Measurements from ENCODE around the gene RPS17. TPM values are rescaled to one million over a fixed set of nuclear protein-coding genes. Genes with fewer than 3 reads are reported as not detected.
"Not testable (repeated sequence)": the region's sequence is repeated elsewhere in the genome, so short reads cannot be mapped to it uniquely, and the experiment has no call there.

Gene RPS17
- total RNA-seq, 4 donors from 2014 or later: 1,180 to 3,226 (median 2,104) TPM

DNA sequence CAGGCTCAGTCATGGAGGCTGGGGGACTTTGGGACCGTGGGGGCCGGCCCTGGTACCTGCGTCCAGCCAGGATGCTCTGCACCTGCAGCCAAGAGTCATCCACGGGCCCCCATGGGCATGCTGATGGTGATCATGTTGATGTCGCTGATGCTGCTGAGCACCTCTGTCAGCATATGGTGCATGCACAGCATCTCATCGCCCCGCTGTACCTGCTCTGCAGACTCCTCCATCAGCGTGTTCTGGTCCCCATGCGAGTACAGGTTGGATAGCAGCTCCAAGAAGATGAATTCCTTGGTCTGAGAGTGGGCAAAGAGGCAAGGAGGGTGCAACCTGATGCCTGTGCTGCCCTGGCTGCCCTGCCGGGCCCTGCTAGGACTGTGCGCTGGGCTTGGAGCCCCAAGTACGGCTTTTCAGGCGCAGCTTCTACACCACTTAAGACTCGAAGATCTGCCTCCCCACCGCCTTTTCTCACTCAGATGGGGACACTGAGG lies 7.2 kb downstream of the RPS17 start:
- Histone ChIP-seq H3K9me3 (no peaks in the 10 kb centered on the region), H3K4me3 (replicated peaks in 1 of 3) (no peak overlapping the region), H3K27me3 (no peaks in the 10 kb centered on the region), H3K36me3 (peaks cover 25 to 28% of the 10 kb centered on the region in 2 donors), H3K4me1 (no peaks in the 10 kb centered on the region), H3K27ac (no peak overlapping the region)
- 87 to 96% methylated on average over 12 to 14 of the region's 15 CpGs for WGBS, 2 donors
- DNase-seq: no peak
- intact Hi-C loops (cut with DNase I): no loop called here
- no peak for TF ChIP-seq POLR2A (IDR thresholded peaks at IDR 0.05)
- TF ChIP-seq, protein P1, sequence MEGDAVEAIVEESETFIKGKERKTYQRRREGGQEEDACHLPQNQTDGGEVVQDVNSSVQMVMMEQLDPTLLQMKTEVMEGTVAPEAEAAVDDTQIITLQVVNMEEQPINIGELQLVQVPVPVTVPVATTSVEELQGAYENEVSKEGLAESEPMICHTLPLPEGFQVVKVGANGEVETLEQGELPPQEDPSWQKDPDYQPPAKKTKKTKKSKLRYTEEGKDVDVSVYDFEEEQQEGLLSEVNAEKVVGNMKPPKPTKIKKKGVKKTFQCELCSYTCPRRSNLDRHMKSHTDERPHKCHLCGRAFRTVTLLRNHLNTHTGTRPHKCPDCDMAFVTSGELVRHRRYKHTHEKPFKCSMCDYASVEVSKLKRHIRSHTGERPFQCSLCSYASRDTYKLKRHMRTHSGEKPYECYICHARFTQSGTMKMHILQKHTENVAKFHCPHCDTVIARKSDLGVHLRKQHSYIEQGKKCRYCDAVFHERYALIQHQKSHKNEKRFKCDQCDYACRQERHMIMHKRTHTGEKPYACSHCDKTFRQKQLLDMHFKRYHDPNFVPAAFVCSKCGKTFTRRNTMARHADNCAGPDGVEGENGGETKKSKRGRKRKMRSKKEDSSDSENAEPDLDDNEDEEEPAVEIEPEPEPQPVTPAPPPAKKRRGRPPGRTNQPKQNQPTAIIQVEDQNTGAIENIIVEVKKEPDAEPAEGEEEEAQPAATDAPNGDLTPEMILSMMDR (IDR thresholded peaks at IDR 0.05): no peak

DNA sequence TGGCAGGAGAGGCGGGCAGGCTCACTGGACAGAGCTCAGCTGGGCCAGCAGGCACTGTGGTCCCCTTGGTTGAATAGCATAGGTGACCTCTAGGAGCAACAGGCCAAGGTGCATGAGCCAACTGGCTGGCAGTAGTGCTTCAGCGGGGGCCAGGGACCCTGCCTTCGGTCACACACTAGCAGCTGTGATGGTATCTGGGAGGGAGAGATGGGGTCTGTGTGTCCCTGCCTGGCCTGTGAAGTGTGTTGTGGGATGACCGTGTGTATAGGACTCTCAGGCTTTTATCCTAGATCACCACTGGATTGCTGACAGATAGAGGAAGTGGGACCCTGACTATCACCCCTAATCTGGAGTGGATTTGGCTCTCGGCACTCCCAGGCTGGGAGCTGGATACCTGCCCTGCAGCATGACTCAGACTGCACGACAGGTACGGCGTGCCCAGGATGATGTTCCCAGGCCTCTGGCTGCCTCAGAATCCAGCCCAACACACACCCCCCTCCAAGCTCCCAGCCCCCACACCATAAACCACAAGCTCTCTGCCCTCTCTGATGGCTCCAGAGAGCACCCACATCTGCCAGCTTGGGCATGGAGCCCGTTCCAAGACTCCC lies 7.8 kb downstream of the RPS17 start:
- no peak for DNase-seq
- Histone ChIP-seq H3K36me3 (peaks cover 19 to 22% of the 10 kb centered on the region in 2 donors), H3K27me3 (no peaks in the 10 kb centered on the region), H3K4me3 (replicated peaks in 1 of 3) (no peak overlapping the region), H3K27ac (no peak overlapping the region), H3K4me1 (no peaks in the 10 kb centered on the region), H3K9me3 (no peaks in the 10 kb centered on the region)
- intact Hi-C loops (cut with DNase I): no loop called here
- WGBS, 2 donors: 85 to 93% methylated on average over 4 to 9 of the region's 9 CpGs
- TF ChIP-seq, protein P1 (IDR thresholded peaks at IDR 0.05): no peak
- TF ChIP-seq POLR2A (IDR thresholded peaks at IDR 0.05): no peak

DNA sequence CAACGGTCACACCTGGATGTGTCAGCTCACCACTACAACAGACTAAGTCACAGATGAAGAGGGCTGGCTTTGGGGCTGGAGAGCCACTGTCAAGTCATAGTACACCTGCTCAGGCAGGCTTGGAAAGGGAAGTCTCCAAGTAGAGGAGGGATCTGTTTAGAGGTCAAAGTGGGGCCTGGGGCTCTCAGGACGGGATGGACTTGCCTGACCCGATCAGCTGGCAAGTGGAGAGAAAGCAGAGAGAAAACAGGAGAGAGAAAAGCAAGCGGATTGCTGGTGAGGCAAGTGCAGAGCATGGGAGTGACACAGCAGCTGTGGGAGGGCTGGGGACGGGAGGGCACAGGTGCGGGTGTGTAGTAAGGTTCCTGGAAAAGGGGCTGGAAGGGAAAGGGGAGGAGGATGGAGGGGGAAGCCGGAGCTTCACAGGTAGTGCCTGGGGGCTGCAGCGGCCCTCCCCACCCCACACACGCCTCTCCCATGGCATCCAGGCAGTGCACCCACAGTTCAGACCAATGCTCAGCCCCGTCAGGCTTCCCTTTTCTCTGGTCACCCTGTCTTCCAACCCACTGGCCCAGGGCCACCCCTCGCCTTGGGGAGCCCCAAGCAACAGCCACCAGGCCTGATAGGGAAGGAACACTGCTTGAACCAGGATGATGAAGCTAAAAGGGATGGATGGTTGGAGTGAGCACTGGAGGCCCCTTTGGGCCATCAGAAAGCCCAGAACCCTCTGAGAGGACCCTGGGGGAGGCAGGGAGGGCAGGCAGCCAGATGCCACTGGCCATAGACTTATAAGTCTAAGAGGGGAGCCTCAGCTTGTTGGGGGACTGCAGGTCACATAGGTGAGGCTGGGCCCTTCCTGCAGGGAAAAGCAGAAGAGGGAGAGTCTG lies 8.5 kb downstream of the RPS17 start:
- 78 to 86% methylated on average over 11 of the region's 11 CpGs for WGBS, 2 donors
- peaks cover 12 to 15% of the 10 kb centered on the region in 2 donors for H3K36me3 ChIP-seq
- no peak overlapping the region for H3K4me3 ChIP-seq (replicated peaks in 1 of 3)
- no peaks in the 10 kb centered on the region for H3K27me3 ChIP-seq
- H3K4me1 ChIP-seq: no peaks in the 10 kb centered on the region
- no peak overlapping the region for H3K27ac ChIP-seq
- TF ChIP-seq POLR2A (IDR thresholded peaks at IDR 0.05): no peak
- intact Hi-C loops (cut with DNase I): no loop called here
- H3K9me3 ChIP-seq: no peaks in the 10 kb centered on the region
- no peak for DNase-seq

DNA sequence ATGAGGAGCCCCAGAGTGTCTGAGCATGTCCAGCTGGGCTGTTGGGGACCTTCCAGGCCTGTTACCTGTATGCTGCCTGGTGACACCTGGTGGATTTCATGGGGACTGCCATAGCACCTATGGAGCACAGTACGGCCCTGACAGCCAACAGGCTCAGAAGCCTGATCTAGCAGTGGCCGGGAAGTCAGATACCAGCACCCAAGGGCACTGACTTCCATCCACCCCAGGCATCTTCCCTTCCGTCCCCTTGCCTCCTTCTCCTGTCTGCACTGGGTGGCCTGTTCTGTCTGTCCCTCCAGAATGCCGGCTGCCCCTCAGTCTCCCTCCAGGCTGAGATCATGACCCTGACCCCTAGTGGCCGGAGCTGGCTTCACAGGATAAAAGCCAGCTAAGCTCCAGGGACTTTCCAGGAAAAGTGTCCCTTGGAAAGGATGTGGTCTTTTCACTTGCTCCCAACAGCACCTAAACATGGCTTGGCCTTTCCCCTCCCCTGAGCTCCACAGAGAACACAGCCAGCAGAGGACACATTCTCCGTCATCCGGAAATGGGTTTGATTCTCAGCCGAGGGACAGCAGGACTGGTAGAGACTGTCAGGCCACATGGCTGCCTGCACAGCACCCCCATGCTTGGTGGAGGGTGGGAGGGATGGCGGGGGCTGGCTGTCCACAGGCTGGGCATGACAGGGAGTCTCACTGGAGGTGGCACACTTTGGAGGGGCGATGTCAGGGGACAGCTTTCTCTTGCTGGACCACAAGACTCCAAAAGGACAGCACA lies 9.5 kb downstream of the RPS17 start:
- Histone ChIP-seq H3K27me3 (no peaks in the 10 kb centered on the region), H3K9me3 (no peaks in the 10 kb centered on the region), H3K4me1 (no peaks in the 10 kb centered on the region), H3K4me3 (replicated peaks in 1 of 3) (no peak overlapping the region), H3K27ac (no peak overlapping the region), H3K36me3 (peaks cover 3 to 5% of the 10 kb centered on the region in 2 donors)
- TF ChIP-seq, protein P1 (IDR thresholded peaks at IDR 0.05): peak; percentile 72 to 99 (median 89)
- no peak for TF ChIP-seq POLR2A (IDR thresholded peaks at IDR 0.05)
- 10 to 20% methylated on average over 5 to 9 of the region's 10 CpGs for WGBS, 2 donors
- intact Hi-C loops (cut with DNase I): no loop called here
- peak; percentile 85 to 87 for DNase-seq

DNA sequence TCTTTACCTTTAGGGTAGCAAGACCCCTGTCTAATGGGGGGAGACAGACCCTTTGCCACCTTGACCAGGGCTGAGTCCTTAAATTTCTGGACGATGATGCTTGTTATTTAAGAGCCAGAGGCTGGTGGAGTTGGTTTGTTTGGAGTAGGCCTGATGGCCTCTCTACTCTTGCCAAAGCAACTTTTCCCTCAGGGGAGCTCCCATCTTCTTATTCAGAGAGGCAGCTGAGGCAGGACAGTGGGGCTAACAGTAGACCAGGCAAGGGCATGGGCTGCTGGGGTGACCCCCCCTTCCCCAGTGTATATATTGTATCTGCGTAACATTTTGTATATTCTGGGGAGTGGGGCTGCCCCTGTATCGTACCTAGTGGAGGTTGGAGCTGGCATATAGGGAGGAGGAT lies 10.3 kb downstream of the RPS17 start:
- no peak overlapping the region for H3K4me3 ChIP-seq (replicated peaks in 1 of 3)
- no peaks in the 10 kb centered on the region for H3K4me1 ChIP-seq
- H3K27me3 ChIP-seq: no peaks in the 10 kb centered on the region
- DNase-seq: no peak
- peaks cover 0 to under 1% of the 10 kb centered on the region in 2 donors for H3K36me3 ChIP-seq
- TF ChIP-seq, protein P1 (IDR thresholded peaks at IDR 0.05): no peak
- no peak for TF ChIP-seq POLR2A (IDR thresholded peaks at IDR 0.05)
- intact Hi-C loops (cut with DNase I): no loop called here
- H3K27ac ChIP-seq: no peak overlapping the region
- no peaks in the 10 kb centered on the region for H3K9me3 ChIP-seq
- 74 to 77% methylated on average over 3 of the region's 3 CpGs for WGBS, 2 donors

DNA sequence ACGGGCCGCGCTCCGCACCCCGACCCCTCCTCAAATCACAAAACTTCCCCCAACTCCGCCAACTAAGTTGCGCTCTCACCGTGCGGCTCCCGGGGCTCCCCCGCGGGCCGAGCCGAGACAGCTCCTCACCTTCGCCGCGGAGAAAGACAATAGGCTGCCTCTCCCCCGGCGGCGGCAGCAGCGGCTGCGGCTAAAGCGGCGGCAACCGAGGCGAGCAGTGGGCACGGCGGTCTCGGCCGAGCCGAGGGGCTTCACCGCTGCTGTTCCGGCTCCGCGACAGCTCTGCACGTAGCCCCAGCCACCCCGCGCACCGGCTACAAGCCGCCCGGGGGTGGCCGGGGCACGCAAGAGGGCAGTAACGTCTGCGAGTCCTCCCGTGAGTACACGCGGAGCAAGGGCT lies 26.7 kb downstream of the RPS17 start:
- H3K9me3 ChIP-seq; H3K4me1 ChIP-seq; H3K27me3 ChIP-seq; intact Hi-C loops (cut with DNase I); H3K36me3 ChIP-seq; DNase-seq; H3K4me3 ChIP-seq (replicated peaks in 1 of 3); H3K27ac ChIP-seq: not testable (repeated sequence)
- WGBS, 2 donors: no CpG with 5 or more reads among the region's 48 CpGs

DNA sequence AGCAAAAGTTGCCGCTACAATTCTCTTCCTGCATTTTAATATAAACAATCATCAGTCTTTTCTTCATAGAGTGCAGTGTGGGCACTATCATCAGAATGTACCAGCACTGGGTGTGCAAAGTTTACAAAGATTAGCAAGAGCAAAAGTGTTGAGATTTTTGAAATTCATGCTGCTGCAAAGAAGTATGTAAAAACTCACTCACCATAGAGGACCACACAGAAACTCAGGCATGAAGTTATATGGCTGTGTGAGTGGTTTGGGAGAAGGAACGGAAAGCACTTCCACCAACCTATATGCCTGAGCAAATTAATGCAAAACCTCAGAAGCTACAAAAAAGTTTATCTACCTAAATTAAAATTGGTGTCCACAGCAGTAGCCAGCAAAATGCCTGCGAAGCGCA lies 32.6 kb downstream of the RPS17 start:
- H3K36me3 ChIP-seq; H3K4me1 ChIP-seq; H3K9me3 ChIP-seq; intact Hi-C loops (cut with DNase I); H3K4me3 ChIP-seq (replicated peaks in 1 of 3); DNase-seq; H3K27ac ChIP-seq; H3K27me3 ChIP-seq: not testable (repeated sequence)
- WGBS, 2 donors: 91 to 97% methylated on average over 4 of the region's 4 CpGs

DNA sequence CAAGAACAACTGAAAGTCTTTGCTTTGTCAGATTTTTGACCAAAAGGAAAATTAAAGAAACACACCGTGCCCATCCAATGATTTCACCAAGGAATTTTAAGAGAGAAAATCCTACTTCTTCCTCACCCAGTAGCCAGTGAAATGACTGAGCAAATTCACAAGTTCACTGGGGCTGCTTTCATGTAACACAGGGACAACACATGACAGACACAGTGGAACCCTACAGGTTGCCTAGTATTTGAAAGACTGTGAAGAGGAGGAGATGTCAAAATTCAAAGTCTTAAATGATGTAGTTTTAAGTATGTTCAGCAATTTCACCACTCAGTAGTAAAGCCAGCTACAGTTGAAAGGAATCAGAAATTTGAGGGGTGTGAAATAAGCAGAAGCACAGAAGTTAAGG lies 33.2 kb downstream of the RPS17 start:
- H3K9me3 ChIP-seq; H3K36me3 ChIP-seq; DNase-seq; H3K27me3 ChIP-seq; H3K4me3 ChIP-seq (replicated peaks in 1 of 3); H3K27ac ChIP-seq; H3K4me1 ChIP-seq; intact Hi-C loops (cut with DNase I): not testable (repeated sequence)
- 55 to 65% methylated on average over 1 of the region's 1 CpG for WGBS, 2 donors
